ENCODE data around the gene CXCL11. TPM values are rescaled to one million over a fixed set of nuclear protein-coding genes. Genes with fewer than 3 reads are reported as not detected.

The CXCL11 gene
- total RNA-seq, 4 donors from 2014 or later = not detected

GRCh38 chr4:76061421-76061820 is 25.6 kb upstream of the CXCL11 start:
- WGBS, 2 donors = 39 to 60% methylated on average over 1 of the region's 1 CpG
- TF ChIP-seq POLR2A (IDR thresholded peaks at IDR 0.05) (no peak), CTCF (IDR thresholded peaks at IDR 0.05) (no peak)
- intact Hi-C loops (cut with DNase I; ENCODE audit: low total_unique reads) = no loop called here
- no peak for DNase-seq (ENCODE audit: low spot score in 2 of 2)
- H3K4me3 ChIP-seq (ENCODE audit: low read depth, poor library complexity, severe bottlenecking) = no peak overlapping the region

- intact Hi-C loops (cut with DNase I; ENCODE audit: low total_unique reads) = no loop called here
- TF ChIP-seq POLR2A (IDR thresholded peaks at IDR 0.05) = no peak
- TF ChIP-seq CTCF (IDR thresholded peaks at IDR 0.05) = no peak
- no peak overlapping the region for H3K4me3 ChIP-seq (ENCODE audit: low read depth, poor library complexity, severe bottlenecking)
- DNase-seq (ENCODE audit: low spot score in 2 of 2) = no peak
These were observed 24.6 kb upstream of the CXCL11 start for GRCh38 chr4:76060506-76060905.

DNA sequence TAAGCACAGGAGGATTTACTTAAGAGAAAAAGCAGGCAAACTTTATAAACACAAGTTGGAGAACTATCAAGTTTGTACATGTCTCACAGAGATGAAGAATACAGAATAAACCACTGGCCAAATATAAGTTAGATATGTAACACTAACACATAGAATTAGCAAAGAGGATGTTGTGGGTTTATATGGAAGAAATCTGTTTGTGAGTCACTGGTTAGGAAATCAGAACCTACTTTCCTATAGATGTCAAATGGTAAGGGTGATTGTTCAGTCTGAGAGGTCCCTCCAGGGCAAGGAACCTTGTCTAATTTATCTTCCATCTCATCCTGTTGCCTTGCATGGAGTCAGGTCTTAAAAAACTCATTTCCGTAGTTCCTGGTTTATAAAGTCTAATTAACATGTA is 23.9 kb upstream of the CXCL11 start:
- TF ChIP-seq CTCF (IDR thresholded peaks at IDR 0.05) (no peak), POLR2A (IDR thresholded peaks at IDR 0.05) (no peak)
- intact Hi-C loops (cut with DNase I; ENCODE audit: low total_unique reads) = no loop called here
- whole genome bisulfite sequencing, 2 donors = 63 to 81% methylated on average over 1 of the region's 1 CpG
- no peak for DNase-seq (ENCODE audit: low spot score in 2 of 2)
- no peak overlapping the region for H3K4me3 ChIP-seq (ENCODE audit: low read depth, poor library complexity, severe bottlenecking)

- H3K4me3 ChIP-seq (ENCODE audit: low read depth, poor library complexity, severe bottlenecking) = no peak overlapping the region
- DNase-seq (ENCODE audit: low spot score in 2 of 2) = no peak
- WGBS, 2 donors = 63 to 76% methylated on average over 3 of the region's 3 CpGs
- no peak for TF ChIP-seq CTCF (IDR thresholded peaks at IDR 0.05)
- TF ChIP-seq POLR2A (IDR thresholded peaks at IDR 0.05) = no peak
- intact Hi-C loops (cut with DNase I; ENCODE audit: low total_unique reads) = no loop called here
These were observed 23.1 kb upstream of the CXCL11 start for GRCh38 chr4:76058888-76059426.

DNA sequence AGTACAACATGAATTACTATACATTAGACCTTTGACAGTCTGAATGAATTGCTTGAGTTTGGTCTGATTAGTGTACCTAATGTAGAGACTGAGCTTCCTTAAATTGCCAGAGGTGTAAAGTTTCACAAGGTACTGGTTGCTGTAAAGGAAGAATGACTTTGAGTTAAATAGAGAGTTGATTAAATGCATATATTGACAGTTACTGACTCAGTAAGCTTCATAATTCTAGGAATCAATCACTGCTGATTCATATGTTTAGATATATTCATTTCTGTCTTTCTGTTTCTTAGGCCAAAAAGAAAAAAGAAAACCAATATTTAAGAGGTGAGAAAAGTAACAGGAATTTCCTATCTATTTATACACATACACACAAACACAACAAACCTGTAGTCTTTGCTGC is 22.4 kb upstream of the CXCL11 start:
- H3K4me3 ChIP-seq (ENCODE audit: low read depth, poor library complexity, severe bottlenecking) = no peak overlapping the region
- no peak for TF ChIP-seq POLR2A (IDR thresholded peaks at IDR 0.05)
- TF ChIP-seq CTCF (IDR thresholded peaks at IDR 0.05) = no peak
- intact Hi-C loops (cut with DNase I; ENCODE audit: low total_unique reads) = no loop called here
- DNase-seq (ENCODE audit: low spot score in 2 of 2) = no peak

GRCh38 chr4:76055421-76055820 is 19.6 kb upstream of the CXCL11 start:
- DNase-seq (ENCODE audit: low spot score in 2 of 2) = no peak
- intact Hi-C loops (cut with DNase I; ENCODE audit: low total_unique reads) = no loop called here
- 47 to 71% methylated on average over 2 of the region's 2 CpGs for whole genome bisulfite sequencing, 2 donors
- no peak overlapping the region for H3K4me3 ChIP-seq (ENCODE audit: low read depth, poor library complexity, severe bottlenecking)
- TF ChIP-seq POLR2A (IDR thresholded peaks at IDR 0.05) (no peak), CTCF (IDR thresholded peaks at IDR 0.05) (no peak)
